HG03571 (cell line): Measurements from ENCODE around the gene IER5.

Experiments used
- ATAC-seq: cut with Tn5 transposase; IDR thresholded peaks from one replicate; pipeline ENCODE4 v1.9.1; 2021; ENCODE audit not compliant: unreplicated experiment

The IER5 gene

GRCh38 chr1:181095763-181096184, 7.3 kb downstream of the IER5 start:
- no peak for ATAC-seq

- ATAC-seq, result no peak
Observed at GRCh38 chr1:181097242-181097641, 8.7 kb downstream of the IER5 start.

GRCh38 chr1:181099152-181100014, 10.9 kb downstream of the IER5 start:
- peak; percentile 72 for ATAC-seq

- ATAC-seq, result no peak
Observed at GRCh38 chr1:181100015-181100905, 11.8 kb downstream of the IER5 start.

- no peak for ATAC-seq
Observed at GRCh38 chr1:181100934-181101333, 12.4 kb downstream of the IER5 start.

- no peak for ATAC-seq
Observed at GRCh38 chr1:181101581-181102226, 13.2 kb downstream of the IER5 start.

GRCh38 chr1:181102841-181103240, 14.3 kb downstream of the IER5 start:
- ATAC-seq, result no peak

GRCh38 chr1:181103399-181103798, 14.9 kb downstream of the IER5 start:
- no peak for ATAC-seq

- no peak for ATAC-seq
Observed at GRCh38 chr1:181104042-181104789, 15.7 kb downstream of the IER5 start.

GRCh38 chr1:181104790-181105133, 16.3 kb downstream of the IER5 start:
- ATAC-seq, result peak; percentile 9

GRCh38 chr1:181105134-181106021, 16.9 kb downstream of the IER5 start:
- peak; percentile 79 for ATAC-seq

GRCh38 chr1:181106022-181106312, 17.5 kb downstream of the IER5 start:
- ATAC-seq, result no peak

- no peak for ATAC-seq
Observed at GRCh38 chr1:181106479-181106878, 18.0 kb downstream of the IER5 start.

- no peak for ATAC-seq
Observed at GRCh38 chr1:181107711-181108110, 19.2 kb downstream of the IER5 start.

- ATAC-seq, result no peak
Observed at GRCh38 chr1:181108304-181108867, 19.9 kb downstream of the IER5 start.

- ATAC-seq, result no peak
Observed at GRCh38 chr1:181110013-181110412, 21.5 kb downstream of the IER5 start.

GRCh38 chr1:181111559-181111958, 23.1 kb downstream of the IER5 start:
- ATAC-seq, result no peak

GRCh38 chr1:181112071-181112929, 23.8 kb downstream of the IER5 start:
- ATAC-seq, result no peak
